ENCODE measurements around the gene NDUFA8.

Gene NDUFA8

GRCh38 chr9:122097679-122098315, 61.8 kb downstream of the NDUFA8 start:
- no peak for DNase-seq

- DNase-seq: no peak
These were observed 62.8 kb downstream of the NDUFA8 start for GRCh38 chr9:122096620-122097415.

GRCh38 chr9:122095010-122095767, 64.4 kb downstream of the NDUFA8 start:
- peak; percentile 32 for DNase-seq
